OCI-M2 (cell line): ENCODE measurements around the gene CT45A5.
"Not testable (repeated sequence)": the region's sequence is repeated elsewhere in the genome, so short reads cannot be mapped to it uniquely, and the experiment has no call there.

Experiments
- DNase-seq: peaks from one replicate; lab custom pipeline; 2025; ENCODE audit not compliant: unreplicated experiment; lab: John Stamatoyannopoulos, UW

The CT45A5 gene, protein sequence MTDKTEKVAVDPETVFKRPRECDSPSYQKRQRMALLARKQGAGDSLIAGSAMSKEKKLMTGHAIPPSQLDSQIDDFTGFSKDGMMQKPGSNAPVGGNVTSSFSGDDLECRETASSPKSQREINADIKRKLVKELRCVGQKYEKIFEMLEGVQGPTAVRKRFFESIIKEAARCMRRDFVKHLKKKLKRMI

GRCh38 chrX:135785403-135785802, at the start of gene CT45A5:
Gene CT45A5, minus strand, starts transcription at chrX:135785503. Its CDS starts 3,774 bp downstream, at chrX:135781729.
- not testable (repeated sequence) for DNase-seq

DNA sequence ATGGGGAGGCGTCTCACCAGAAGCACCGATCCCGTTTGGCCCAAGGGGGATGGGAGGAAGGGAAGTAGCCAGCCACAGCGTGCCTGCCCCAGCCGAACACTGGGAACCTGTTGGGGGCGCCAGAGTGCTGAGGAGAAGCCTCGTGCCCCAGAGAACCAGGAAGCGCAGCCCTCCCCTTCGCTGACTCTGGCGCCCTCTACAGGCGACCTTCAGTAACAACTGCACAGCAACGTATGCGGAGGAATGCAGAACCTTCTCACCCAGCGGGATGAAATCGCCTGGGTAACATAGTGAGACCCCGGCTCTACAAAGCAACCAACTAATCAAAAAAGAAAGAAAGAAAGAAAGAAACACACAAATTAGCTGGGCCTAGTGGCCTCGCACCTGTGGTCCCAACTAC, 34.6 kb upstream of the CT45A5 start, which contains the start of gene CT45A2:
CT45A2 (minus strand) TSS at position 101 of the 400 bp plus-strand sequence. CDS start 3,747 bp downstream, outside the sequence.
- DNase-seq: not testable (repeated sequence)

DNA sequence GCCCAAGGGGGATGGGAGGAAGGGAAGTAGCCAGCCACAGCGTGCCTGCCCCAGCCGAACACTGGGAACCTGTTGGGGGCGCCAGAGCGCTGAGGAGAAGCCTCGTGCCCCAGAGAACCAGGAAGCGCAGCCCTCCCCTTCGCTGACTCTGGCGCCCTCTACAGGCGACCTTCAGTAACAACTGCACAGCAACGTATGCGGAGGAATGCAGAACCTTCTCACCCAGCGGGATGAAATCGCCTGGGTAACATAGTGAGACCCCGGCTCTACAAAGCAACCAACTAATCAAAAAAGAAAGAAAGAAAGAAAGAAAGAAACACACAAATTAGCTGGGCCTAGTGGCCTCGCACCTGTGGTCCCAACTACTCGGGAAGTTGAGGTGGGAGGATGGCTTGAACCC, 17.4 kb upstream of the CT45A5 start, which contains the start of gene CT45A6:
CT45A6 (minus strand) TSS at position 101 of the 400 bp plus-strand sequence. CDS start 3,794 bp downstream, outside the sequence.
- DNase-seq: not testable (repeated sequence)

- DNase-seq: not testable (repeated sequence)
These were observed 17.2 kb downstream of the CT45A5 start, which contains the start of gene CT45A3 for GRCh38 chrX:135768091-135768490. Gene CT45A3, minus strand, starts transcription at chrX:135768191. Its CDS starts 3,747 bp downstream, at chrX:135764444.

GRCh38 chrX:135744739-135745138, 40.6 kb downstream of the CT45A5 start:
- not testable (repeated sequence) for DNase-seq

DNA sequence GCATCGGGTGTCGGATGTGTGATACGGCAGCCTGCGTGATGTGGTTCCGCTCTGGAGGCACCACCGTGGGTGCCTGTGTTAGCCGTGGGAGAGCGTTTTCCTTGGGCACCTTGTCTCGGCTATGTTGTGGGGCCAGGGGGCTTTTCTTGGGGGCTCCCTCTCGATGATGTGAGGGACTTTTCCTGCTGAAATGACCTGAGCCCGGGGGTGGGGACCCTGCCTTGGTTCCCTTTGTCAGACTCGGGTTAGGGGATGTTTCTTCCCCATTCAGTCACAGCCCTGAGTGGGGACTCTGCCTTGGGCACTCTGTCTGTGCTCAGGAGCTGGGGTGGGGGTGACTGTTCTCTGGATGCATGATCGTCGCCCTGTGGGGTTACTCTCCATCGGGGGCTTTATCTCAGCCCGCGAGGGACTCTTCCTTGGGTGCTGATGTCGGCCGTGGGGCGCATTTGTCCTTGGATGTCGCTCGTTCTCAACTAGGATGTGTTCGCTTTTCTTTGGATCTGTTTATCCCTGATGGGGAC, 44.0 kb downstream of the CT45A5 start:
- DNase-seq: no peak

DNA sequence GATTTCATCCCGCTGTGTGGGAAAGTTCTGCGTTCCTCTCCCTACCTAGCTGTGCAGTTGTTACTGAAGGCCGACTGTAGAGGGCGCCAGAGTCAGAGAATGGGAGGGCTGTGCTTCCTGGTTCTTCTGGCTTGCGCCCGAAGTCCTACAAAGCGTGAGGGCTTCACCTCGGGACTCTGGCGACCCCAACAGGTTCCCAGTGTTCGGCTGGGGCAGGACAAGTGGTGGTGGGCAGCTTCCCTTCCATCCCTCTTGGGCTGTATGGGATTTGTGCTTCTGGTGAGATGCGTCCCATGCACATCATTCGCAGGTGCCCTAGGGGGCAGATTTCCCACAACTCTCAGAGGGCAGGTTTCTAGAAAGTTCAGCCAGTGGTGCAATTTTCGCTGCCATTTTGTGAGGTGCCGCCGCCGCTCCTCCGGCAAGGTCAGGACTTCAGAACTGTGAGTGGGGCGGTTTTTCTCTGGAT, 44.6 kb downstream of the CT45A5 start:
- DNase-seq: no peak

- no peak for DNase-seq
These were observed 47.8 kb downstream of the CT45A5 start for GRCh38 chrX:135737366-135738071.

GRCh38 chrX:135734666-135735065, 50.6 kb downstream of the CT45A5 start:
- DNase-seq: not testable (repeated sequence)
